GM12875 (cell line): ENCODE results near the gene OPA3.

ENCODE experiments used
- H3K4me3 ChIP-seq: one replicate; pipeline ENCODE4 v1.5.1; 2011; ENCODE audit warnings: low read depth, low read length, control low read depth
- TF ChIP-seq, protein P1 (sequence below): IDR thresholded peaks from 2 replicates; pipeline ENCODE4 v1.5.1; 2011; ENCODE audit warnings: low read depth, mild to moderate bottlenecking, control low read depth, inconsistent platforms, low read length, moderate library complexity, borderline replicate concordance; ENCODE audit not compliant: insufficient read depth

OPA3 gene

DNA sequence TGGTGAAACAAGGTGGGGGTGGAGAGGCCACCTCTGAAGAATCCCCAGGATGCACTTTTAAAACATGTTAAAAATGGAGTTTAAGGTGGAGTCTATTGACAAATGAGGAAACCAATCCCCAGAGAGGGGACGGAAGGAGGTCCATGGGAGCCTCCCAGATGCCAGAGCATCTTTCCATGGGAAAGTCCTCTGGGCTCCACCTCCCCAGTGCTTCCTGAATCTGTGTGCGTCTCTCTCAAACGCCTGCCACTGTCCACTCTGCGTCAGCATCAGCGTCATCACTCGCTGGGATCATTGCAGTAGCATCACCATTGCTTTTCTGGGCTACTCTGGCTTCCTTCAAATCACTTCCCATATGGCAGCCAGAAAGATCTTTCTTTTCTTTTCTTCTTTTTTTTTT lies 11.2 kb upstream of the OPA3 start:
- no peak overlapping the region for H3K4me3 ChIP-seq
- TF ChIP-seq, protein P1, sequence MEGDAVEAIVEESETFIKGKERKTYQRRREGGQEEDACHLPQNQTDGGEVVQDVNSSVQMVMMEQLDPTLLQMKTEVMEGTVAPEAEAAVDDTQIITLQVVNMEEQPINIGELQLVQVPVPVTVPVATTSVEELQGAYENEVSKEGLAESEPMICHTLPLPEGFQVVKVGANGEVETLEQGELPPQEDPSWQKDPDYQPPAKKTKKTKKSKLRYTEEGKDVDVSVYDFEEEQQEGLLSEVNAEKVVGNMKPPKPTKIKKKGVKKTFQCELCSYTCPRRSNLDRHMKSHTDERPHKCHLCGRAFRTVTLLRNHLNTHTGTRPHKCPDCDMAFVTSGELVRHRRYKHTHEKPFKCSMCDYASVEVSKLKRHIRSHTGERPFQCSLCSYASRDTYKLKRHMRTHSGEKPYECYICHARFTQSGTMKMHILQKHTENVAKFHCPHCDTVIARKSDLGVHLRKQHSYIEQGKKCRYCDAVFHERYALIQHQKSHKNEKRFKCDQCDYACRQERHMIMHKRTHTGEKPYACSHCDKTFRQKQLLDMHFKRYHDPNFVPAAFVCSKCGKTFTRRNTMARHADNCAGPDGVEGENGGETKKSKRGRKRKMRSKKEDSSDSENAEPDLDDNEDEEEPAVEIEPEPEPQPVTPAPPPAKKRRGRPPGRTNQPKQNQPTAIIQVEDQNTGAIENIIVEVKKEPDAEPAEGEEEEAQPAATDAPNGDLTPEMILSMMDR, result no peak

DNA sequence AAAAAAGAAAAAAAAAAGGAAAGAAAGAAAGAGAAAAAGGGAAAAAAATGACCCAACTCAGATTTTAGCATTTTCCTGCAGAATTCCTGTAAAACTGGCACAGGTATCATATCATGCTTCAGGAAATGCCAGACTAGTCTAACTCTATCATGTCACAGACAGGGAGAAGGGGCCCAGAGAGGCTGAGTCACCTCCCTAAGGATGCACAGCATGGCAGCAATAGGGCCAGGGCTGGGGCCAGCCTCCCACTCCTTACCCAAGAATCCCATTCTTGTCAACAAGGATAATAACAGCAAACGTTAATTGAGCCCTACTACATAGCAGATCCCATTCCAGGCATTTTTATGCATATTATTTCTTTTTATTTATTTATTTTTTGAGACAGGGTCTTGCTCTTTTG lies 8.9 kb upstream of the OPA3 start:
- H3K4me3 ChIP-seq, result no peak overlapping the region
- TF ChIP-seq, protein P1, result no peak

DNA sequence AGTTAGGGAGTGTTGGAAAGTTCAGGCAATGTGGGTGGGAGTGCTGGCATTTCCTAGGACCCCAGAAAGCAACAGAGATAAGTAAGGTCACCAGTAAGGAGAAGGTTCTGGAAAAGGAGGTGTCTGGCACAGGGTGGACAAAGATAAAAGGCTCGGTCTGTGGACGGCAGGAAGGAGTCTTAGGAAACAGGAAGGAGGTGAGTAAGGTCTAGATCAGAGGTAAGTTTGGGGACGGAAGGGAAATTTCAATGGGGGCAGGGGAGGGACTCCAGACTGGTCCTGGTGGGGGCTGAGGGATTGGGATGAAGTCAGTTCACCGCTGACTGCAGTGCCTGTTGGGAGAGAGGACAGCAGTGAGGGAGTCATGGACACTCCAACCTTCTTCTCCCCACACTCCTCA lies 7.8 kb upstream of the OPA3 start:
- no peak overlapping the region for H3K4me3 ChIP-seq
- TF ChIP-seq, protein P1, result no peak

DNA sequence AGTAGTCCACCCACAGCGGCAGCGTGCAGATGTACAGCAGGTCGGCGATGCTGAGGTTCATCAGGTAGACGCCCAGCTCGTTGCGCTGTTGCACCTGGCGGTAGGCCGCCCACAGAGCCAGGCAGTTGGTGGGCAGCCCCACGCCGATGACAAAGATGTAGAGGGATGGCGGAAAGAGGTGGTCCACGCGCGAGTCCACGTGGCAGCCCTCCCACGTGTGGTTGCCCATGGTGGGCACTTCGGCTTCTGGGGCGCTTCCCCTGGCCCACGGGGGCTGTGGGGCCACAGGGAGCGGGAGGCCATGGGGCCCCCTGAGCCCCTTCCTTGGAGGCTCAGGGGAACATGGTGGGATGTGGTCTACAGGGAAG lies 7.0 kb upstream of the OPA3 start:
- TF ChIP-seq, protein P1, result no peak
- H3K4me3 ChIP-seq, result no peak overlapping the region

DNA sequence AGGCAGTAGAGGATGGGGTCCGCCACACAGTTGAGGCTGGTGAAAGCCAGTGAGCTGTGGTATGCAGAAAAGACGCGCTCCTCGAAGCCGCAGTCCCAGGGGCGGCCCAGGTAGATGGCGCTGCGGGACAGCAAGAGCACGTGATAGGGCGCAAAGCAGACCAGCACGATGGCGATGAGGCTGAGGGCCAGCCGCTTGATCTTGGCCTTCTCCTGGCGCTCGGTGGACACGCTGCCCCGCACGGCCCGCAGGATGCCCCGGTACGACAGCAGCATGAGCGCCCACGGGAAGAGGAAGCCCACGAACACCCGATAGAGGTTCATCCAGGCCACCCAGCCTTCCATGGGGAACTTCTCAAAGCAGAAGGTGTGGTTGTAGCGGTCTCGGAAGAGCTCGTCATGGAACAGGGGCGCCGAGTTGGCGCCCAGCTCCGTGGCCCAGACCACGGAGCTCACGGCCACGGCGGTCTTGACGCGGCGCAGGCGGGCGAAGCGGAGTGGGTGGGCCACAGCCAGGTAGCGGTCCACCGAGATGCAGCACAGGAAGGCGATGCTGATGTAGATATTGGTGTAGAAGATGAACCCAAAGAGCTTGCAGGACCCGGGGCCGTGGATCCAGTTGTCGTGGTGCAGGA lies 6.5 kb upstream of the OPA3 start:
- TF ChIP-seq, protein P1, result peak; percentile 74
- no peak overlapping the region for H3K4me3 ChIP-seq

DNA sequence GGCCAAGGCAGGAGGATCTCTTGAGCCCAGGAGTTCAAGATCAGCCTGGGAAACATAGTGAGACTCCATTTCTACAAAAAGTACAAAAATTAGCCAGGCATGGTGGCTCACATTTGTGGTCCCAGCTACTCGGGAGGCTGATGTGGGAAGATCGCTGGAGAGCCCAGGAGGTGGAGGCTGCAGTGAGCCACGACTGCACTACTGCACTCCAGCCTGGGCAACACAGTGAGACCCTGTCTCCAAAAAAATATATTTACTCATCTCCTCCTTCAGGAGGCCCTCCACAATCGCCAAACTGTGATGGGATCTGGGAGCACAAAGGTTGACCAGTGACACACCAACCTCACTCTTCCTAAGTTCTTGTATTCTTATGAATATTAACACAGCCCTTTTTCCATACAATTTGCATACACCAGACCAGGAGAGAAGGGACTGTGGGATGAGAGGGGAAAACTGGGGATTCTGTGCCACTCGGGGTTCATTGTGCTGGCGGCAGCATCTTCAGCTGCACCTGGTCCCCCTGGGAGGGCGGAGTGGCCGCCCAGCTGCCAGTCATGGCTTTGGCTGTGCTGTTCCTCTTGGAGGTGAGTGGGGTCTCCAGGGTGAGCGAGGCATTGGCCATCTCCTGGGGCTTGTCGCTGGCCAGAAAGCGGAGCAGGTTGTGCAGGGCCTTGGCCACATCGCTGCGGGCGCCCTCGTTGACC lies 5.8 kb upstream of the OPA3 start:
- H3K4me3 ChIP-seq, result no peak overlapping the region
- TF ChIP-seq, protein P1, result no peak

DNA sequence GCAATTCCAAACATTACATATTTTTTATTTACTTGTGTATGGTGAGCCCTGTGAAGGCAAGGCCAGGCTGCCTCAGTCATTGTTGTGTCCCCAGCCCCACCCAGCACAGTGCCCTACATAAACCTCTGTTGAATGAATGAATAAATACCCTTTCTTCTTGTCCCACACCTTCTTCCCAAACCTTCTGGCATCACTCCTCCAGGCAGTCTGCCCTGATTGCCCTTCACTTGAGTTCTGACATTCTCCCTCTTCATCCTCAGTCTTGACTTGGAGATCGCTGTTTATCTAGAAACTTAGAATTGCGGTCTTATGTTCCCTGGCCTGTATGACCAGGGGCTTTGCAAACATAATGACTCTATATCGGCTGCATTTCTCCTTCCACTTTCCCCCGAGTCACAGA lies 5.2 kb upstream of the OPA3 start:
- TF ChIP-seq, protein P1, result no peak
- no peak overlapping the region for H3K4me3 ChIP-seq
